Stimulated activated CD8-positive, alpha-beta memory T cell treated with anti-CD3 and anti-CD28 coated beads, Interleukin-2, amount 100 ng/mL, for 48 hours (primary cell): ENCODE data around the gene CAMSAP1.

Experiments
- DNase-seq, 2 donors: peaks; one replicate each; pipeline ENCODE4 v3.0.0-alpha.2; 2020; ENCODE audit warnings: low read depth in 2 of 2

The CAMSAP1 gene

DNA sequence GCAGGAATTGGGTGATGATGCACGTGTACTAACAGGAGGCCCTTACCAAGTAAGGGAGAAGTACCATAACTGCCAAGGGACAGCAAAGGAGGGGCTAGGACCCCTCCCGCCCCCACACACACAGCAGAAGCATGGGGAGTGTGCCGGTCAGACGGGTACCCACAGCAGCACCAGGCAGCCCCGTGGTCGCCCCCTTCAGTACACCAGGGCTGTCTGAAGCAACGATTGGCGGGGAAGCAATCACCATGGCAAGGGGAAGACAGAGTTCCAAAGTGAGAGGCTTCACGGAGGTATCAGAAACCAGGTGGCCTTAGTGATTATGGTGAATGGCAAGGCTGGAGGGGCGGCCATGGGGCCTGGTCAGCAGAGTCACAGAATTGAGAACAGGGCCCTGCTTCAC, 72.2 kb downstream of the CAMSAP1 start:
- DNase-seq: no peak

DNA sequence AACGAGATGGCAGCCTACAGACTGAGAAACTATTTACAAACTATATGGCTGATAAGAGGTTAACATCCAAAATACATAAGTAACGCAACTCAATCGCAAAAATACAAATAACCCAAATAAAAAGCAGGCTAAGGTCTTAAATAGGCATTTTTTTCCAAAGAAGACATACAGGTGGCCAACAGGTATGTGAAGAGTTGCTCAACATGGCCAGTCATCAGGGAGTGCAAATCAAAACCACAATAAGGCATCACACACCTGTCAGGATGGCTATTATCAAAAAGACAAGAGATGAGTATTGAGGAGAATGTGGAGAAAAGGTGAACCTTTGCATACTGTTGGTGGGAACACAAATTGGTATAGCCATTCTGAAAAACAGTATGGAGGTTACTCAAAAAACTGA, 73.5 kb downstream of the CAMSAP1 start:
- DNase-seq: no peak

DNA sequence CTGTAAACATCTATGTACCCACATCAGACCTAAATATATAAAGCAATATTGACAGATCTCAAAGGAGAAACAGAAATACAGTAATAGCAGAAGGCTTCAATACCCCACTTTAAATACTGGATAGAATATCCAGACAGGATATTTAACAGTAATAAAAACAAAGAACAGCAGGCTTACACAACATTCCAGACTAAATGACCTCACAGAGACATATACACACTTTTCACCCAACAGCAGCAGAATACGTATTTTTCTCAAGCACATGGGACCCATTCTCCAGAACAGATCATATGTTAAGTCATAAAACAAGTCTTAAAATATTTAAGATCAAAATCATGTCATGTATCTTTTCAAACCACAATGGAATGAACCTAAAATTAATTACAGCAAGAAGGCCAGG, 76.8 kb downstream of the CAMSAP1 start:
- DNase-seq: no peak

DNA sequence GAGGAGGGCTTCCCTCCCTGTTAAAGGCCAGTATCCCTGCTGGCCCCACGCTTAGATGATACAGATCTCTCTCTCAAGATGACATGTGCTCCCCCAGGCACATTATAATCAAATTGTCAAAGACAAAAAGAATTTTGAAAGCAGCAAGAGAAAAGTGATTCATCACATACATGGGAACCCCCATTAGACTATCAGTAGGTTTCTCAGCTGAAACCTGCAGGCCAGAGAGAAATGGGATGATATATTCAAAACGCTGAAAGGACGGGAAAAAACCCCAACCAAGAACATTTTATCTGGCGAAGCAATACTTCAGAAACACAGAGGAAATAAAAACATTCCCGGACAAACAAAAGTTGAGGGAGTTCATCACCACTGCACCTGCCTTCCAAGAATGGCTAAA, 78.7 kb downstream of the CAMSAP1 start:
- DNase-seq: no peak

DNA sequence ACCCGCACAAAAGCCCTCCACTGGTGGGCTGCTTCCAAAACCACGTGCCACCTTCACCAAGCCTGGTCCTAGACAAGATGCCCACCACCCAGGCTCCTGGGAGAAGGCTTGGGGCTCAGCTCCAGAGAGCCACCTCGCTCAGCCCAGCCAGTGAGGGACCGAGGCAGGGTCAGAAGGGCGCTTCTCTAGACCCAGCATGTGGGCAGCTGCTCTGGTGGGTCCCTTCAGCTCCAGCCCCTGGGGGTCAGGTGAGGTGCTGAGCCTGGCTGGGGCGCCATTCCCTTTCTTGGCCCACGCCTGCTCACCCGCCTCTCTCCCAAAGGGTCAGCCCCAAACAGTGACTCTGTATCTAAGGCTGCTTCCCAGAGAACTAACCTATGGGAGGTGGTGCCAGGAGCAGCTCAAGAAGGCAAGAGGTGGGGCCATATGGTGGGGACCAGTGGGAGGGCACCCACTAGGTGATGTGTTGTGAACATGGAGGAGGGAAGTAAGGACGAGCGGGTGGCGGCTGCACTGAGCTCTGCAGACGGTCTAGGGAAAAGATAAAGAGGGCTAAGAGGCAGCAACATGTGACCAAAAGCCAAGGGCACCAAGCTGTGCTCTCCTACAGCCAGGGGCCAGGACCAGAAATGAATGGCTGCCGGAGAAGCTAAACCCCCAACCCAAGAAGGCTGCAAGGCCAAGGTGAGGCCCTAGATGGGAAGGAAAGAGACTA, 79.3 kb downstream of the CAMSAP1 start:
- no peak for DNase-seq

DNA sequence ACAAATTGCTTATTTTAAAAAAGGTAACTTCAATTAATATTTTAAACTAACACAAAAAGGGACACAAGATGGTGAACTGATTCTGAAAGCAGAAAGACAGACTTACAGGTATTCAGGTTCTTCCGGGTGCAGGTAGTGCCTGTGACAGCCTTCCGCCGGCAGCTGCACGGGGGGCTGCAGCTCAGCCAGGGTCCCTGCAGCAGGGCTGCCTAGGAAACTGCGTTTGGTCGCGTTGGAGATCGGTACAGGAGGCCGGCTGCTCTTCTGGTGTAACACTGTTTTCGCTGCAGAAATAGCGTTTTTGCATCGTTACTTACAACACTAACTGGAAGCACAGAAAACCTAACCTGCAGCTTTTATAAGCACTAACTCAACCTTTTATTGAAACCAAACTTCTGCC, 80.0 kb downstream of the CAMSAP1 start:
- DNase-seq: no peak

DNA sequence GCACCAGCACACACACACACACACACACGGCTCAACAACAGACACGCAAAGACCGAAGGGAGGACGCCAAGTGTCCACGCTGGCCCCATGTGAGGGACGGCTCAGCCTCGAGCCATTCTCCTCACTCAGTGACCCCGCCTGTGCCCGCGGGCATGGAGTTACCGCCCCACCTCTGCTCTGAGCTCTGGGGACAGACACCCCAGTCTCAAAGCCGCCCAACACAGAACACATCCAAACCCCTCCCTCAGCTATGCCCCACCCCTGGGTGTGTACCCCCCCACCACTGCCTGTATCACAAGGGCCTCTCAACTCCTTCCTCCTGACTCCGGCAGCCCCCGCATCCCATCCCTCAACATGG, 81.2 kb downstream of the CAMSAP1 start:
- no peak for DNase-seq

DNA sequence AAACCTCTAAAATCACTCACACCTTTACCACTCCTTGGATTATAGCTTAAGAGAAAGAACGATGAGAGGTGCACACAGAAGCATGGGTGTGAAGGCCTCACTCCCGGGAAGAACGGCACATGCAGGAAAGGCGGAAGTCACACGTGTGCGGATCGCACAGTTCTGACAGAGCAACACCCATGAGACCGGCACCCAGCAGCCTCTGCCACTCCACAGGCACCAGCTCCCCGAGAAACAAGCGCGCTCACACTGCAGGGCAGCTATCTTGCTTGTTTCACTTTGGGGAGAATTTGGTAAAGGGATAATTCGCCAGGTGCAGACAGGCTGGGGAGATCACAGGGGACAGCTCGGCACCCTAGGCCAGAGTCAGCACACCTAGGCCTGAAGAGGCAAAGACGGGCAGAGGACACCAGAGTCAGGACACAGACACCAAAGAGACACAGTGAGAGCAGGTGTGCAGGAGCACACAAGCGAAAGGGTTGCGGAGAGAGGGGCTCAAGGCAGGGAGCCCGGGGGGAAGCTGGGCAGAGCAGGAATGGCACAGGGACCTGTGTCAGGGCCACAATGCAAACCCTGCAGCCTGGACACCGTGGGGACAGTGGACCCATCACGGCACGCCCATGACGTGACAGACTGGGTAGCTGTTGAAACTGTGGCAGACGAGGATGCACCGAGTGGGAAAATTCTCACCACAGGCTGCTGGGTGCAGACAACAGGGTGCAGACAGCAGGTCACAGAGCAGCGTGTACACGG, 81.7 kb downstream of the CAMSAP1 start:
- DNase-seq: no peak

DNA sequence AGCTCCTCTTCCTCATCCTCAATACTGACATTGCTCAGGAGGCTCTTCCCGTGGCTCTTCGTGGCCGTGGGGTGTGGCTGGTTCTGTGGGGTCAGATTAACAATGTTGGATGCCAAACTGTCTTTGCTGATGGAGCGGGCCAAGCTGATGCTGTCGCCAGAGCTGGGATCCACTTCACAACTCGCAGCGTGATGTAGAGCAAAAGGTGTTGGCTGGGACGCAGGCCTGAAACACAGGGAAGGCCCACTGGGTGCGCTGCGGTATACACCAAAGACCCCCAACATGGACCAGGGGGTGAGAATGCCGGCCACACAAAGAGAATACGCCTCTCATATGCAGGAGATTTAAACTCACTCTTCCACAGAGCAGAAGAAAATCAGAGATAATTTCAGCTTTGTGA, 84.3 kb downstream of the CAMSAP1 start:
- no peak for DNase-seq

DNA sequence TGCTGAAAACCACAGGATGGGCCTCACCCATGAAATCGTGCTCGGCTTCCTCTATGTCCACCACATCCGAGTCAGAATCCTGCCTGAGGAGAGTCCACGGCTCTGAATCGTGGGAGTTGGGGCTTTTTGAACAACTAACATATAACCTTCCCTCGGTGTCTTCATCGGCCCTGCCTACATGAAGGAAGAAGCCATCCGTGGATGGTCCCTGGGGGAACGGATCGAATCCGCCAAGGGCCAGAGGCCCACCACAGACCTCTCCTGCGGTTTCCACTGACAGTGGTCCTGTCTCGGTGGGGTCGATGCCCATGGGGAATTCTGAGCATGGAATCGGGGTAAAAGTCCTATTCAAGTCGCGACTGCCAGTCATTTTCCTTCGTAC, 85.0 kb downstream of the CAMSAP1 start:
- DNase-seq: no peak

DNA sequence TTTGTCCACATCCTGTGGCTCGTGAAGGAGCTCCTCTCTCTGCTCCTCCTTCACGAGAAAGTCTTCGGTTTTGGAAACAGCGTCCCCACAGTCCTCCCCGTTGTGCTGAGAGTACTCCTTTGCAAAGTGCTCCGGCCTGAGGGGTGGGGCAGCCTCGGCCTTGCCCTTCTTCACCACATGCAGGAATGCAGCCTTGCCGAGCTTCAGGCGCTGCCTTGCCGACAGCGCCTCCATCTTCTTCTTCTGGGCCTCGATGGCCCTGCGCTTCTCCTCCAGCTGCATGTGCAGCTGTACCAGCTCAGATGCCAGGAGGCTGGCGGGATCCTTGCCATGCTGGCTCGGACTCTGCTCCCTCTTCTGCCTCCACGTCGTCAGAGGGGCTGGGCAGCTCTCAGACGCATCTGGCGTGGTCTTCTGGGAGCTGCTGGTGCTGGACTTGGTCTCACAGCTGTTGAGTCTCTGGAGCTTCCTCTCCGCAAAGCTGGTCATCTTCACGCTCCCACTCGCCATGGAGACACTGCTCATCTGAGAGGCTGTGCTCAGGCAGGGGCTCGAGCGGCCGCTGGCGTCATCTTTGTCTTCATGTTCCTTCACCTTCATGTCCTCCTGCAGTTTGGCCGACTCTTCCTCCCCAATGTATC, 85.5 kb downstream of the CAMSAP1 start:
- no peak for DNase-seq

DNA sequence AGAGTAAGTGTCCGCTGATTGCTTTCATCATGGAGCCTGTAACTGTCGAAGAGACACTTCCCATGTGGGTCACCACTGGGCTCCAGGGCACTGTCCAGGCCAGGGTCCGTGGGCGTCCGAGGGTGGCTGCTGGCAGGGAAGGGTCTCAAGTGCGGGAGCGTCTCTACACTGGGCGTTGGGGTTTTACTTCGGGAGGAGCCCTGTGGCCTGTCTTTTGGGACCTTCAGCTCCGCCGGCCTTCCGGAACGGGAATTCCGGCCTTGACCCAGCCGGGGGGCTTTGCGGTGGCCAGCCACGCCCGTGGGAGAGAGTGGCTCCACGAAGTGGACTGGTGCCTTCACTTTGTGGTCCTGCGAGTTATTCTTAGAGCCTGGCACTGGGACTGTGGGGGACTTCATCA, 86.2 kb downstream of the CAMSAP1 start:
- no peak for DNase-seq

DNA sequence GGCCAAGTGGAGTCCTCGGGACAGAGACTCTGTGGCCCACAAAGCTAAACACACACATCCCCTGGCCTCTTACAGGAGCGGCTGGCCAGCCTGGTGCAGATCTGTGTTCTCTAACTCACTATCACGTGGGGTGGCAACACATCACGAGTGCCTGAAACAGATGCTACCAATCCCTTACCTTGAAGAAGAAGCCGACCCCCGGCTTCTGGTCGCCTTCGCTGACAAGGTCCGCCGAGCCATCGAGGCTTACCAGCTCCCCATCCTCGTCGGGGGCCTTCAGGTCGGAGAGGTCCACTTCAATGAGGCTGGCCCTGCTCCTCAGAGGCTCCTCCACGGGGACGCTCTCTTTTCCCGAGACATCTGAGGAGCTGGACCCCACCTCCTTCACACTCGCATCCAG, 86.7 kb downstream of the CAMSAP1 start:
- DNase-seq: no peak

DNA sequence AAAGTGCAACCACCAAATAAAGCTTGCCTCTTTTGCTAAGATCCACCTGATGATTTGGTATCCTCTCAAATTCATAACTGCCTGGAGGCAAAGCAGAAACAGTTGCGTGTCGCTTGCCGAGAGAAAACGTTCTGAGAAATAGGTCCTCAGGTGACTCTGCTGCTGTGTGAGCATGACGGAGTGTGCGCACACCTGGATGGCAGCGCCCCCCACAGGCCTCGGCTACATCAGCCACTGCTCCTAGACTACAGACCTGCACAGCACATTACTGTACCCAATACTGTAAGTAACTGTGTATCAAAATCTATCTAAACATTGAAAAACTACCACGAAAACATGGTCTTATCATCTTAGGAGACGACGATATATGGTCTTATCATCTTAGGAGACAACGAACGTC, 87.4 kb downstream of the CAMSAP1 start:
- DNase-seq: no peak

DNA sequence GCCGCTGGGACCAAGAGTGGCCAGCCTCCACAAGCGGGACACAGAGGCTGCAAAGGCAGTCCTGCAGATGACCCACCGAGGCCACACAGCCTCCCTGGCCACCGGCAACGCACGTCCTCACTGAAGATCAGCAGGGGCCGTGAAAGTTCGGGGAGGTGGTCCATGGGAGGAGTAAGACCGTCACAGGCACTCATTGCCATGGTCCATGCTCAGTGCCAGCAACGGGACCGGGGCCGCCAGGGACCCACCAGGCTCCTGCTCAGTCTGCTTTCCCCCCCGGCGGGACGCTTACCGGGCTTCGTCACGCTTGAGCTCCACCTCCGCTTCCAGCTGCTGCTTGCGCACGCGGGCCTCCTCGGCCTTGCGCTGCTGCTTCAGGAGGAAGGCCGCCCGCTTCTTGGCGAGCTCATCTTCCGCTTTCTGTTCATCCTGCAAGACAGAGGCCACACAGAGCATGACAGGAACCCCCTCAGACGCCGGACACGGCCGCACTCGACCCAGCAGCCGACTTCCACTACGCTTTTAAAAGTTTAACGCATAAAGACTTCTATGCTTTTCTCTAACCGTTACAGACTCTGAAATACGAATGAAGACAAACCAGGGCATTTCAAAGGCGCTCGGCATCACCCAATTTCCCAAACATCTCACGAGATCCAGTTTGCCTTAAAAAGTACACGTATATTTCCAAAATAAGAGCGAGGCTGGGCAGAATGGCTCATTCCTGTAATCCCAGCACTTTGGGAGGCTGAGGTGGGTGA, 88.4 kb downstream of the CAMSAP1 start:
- no peak for DNase-seq

DNA sequence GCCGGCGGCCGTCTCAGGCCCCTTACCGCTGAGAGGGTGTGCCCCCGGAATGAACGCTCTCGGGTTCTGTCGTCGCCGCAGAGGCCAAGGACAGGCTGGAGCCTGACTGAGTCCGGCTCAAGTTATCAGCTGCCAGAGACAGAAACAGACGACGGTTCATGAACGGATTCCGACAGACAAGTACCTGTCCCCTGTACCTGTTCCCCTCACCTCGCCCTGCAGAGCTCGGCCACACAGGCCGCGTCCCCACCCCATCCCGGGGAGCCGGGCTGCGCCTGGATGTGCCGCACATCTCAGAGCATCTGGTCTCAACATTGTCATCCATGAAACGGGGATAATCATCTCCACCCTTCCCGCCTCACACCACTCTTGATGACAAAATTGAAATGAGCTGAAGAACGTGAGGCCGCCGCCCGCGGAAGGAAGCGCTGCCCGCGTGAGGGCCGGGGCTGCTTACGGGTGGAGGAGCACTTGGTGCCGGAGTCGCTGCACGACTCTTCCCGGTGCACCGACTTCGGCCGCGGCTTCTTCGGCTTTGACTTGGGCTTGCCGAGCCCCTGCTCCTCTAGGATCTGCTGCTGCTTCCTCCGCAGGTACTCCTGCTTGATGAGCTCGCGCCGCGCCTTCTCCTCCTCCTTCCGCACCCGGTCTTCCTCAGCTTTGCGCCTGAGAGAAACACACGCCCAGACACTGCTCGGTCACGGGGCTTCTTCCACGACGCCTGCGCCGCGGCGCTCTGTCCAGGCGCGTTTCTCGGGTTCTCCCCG, 89.2 kb downstream of the CAMSAP1 start:
- DNase-seq: no peak

DNA sequence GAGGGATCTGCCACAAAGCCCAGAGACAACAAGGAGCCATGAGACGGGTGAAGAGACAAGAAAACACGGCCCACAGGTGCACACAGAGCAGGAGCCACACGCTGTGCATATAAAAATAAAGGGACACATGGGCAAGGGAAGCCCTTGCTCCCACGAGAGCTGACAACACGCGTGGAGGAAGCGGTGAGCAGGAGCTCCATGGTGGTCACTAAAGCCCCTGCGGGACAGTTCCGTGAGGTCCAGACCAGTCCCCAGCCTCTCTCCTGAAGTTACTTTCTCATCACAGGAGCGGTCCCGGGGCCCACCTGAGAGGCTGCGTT, 90.7 kb downstream of the CAMSAP1 start:
- DNase-seq: no peak

DNA sequence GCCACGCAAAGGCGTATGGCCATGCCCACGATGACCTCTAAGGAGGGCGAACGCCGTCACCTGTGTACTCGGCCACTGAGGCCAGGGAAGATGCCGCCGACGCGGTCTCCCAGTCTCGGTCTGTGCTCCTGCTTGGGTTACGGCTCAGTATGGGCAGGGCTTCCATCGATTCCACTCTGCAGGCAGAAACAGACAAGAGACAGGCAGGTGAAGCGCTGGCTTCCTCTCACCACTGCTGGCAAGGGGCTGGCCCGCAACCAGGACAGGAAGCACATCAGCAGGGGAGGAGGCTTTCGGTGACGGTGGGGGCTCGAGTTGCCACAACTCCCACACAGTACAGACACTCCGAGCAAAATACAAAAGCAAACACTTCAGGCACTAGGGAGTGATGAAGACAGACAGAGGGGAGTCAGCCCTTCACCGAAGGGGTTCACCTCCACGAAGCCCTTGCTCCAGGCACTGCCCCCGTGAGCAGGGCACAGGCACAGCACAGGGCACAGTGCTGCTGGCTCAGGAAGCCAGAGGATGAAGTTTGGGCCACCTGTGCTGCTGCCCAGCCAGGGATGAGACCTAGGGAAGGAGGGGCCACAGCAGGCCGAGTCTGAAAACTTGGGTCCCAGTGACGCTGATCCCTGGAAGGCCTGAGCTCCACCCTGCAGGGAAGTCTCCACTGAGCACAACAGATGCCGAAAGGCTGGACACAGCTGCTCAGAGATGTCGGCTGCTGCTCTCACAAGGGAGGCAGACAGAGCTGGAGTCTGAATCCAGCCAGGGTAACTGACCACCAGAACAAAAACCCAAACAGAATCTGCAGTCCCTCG, 91.3 kb downstream of the CAMSAP1 start:
- DNase-seq: peak in 1 of 2 donors; percentile 7

DNA sequence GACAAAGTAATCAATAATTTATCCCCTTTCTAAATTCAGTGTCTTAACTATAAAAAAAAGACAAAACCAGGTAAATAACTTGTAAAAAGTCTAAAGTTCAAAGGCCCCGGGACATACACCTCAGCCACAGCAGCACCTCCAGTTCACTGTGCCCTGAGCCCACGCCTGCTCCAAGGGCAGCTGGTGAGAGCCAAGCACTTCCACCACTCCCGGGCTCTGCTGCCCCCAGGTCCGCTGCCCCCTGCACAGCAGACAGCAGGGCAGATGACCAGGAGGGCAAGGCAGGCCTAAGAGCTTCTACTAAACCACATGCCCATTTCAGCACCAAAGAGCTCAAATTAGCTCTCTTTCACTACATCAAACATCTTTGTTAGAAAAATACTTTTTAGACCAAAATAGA, 91.9 kb downstream of the CAMSAP1 start:
- no peak for DNase-seq

DNA sequence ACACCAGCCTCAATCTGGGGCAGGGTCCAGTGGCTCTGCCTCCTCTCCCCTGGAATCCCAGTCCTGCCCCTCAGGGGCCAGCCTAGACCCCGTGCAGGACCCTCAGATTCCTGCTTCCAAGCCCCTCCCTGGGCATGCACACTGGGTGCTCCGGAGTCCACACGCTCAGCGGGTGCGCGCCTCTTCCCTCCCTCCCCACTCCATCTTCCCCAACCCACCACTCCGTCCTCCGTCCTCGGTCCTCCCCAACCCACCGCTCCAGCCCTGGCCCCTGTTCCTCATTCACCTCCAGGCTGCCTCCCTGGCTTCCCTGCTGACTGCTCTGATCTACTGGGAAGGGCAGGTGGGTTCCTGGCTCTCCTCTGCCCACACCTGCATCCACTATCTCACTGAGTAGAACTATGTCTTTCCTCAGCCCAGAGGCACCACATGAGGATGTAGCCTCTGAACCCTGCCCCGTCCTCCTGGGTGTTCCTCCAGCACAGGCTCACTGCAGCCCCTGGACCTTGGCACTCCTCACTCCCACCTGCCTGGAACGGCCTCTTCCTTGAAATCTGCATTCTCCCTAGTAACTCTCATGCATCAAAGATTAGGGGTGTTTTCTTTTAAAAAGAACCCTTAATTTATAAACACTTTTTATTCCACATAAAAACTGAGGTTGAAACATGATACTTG, 92.8 kb downstream of the CAMSAP1 start:
- no peak for DNase-seq
